ENCODE results near the gene AKAP11. TPM values are rescaled to one million over a fixed set of nuclear protein-coding genes. Genes with fewer than 3 reads are reported as not detected.

The AKAP11 gene
- total RNA-seq, 1 donor from 2014 or later: 13.0 TPM

DNA sequence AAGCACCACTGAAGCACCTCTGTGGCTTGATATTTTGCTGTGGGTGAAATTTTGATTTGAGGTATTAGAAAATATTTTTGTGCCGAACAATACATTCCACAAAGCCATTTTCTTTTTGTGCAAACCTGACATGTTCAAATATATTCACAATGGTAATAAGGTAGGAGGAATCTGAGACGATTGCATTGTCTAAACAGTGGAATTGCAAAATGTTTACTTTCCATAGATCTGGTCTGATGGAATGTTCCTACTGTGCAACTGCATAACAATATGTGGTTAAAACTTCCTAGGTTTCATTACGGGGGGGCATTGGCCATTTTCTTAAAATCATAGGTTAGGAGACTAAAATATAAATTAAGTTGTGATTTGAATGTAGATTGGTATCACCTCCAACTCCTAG is 42.7 kb upstream of the AKAP11 start:
- no peak for DNase-seq (ENCODE audit: low spot score in 2 of 2)
- no peaks in the 10 kb centered on the region for H3K27me3 ChIP-seq
- peaks cover under 1 to 16% of the 10 kb centered on the region in 2 donors for H3K36me3 ChIP-seq
- no peak for TF ChIP-seq CTCF (IDR thresholded peaks at IDR 0.05)
- no peaks in the 10 kb centered on the region for H3K4me1 ChIP-seq
- intact Hi-C loops (cut with DNase I): no loop called here
- no peak overlapping the region for H3K4me3 ChIP-seq
- no peak overlapping the region for H3K27ac ChIP-seq
- H3K9me3 ChIP-seq: no peaks in the 10 kb centered on the region

DNA sequence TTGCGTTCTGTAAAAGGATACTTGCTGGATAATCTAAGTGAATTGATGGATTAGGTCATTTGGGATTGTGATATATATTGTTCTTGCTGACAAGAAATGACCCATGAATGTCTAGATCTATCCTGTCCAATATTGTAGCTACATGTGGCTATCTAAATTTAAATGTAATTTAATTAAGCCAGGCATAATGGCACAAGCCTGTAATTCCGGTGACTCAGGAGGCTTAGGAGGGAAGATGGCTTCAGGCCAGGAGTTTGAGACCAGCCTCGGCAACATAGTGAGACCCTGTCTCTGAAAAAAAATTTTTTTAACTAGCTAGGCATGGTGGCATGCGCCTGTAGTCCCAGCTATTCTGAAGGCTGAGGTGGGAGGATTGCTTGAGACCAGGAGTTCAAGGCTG is 39.3 kb upstream of the AKAP11 start:
- DNase-seq (ENCODE audit: low spot score in 2 of 2): no peak
- intact Hi-C loops (cut with DNase I): no loop called here
- no peaks in the 10 kb centered on the region for H3K9me3 ChIP-seq
- no peak overlapping the region for H3K27ac ChIP-seq
- no peak overlapping the region for H3K4me3 ChIP-seq
- no peak for TF ChIP-seq CTCF (IDR thresholded peaks at IDR 0.05)
- peaks cover 0 to 7% of the 10 kb centered on the region in 2 donors for H3K36me3 ChIP-seq
- H3K27me3 ChIP-seq: no peaks in the 10 kb centered on the region
- H3K4me1 ChIP-seq: no peaks in the 10 kb centered on the region

GRCh38 chr13:42233726-42234125 is 38.2 kb upstream of the AKAP11 start:
- no peak for TF ChIP-seq CTCF (IDR thresholded peaks at IDR 0.05)
- Histone ChIP-seq H3K27ac (no peak overlapping the region), H3K36me3 (peaks cover 0 to 7% of the 10 kb centered on the region in 2 donors), H3K4me3 (no peak overlapping the region), H3K9me3 (no peaks in the 10 kb centered on the region), H3K27me3 (no peaks in the 10 kb centered on the region), H3K4me1 (no peaks in the 10 kb centered on the region)
- intact Hi-C loops (cut with DNase I): no loop called here
- DNase-seq (ENCODE audit: low spot score in 2 of 2): no peak

- no peak for TF ChIP-seq CTCF (IDR thresholded peaks at IDR 0.05)
- intact Hi-C loops (cut with DNase I): no loop called here
- Histone ChIP-seq H3K9me3 (no peaks in the 10 kb centered on the region), H3K27ac (no peak overlapping the region), H3K4me3 (no peak overlapping the region), H3K4me1 (no peaks in the 10 kb centered on the region), H3K27me3 (no peaks in the 10 kb centered on the region), H3K36me3 (no peaks in the 10 kb centered on the region)
- no peak for DNase-seq (ENCODE audit: low spot score in 2 of 2)
Observed at GRCh38 chr13:42239161-42239560, 32.8 kb upstream of the AKAP11 start.

DNA sequence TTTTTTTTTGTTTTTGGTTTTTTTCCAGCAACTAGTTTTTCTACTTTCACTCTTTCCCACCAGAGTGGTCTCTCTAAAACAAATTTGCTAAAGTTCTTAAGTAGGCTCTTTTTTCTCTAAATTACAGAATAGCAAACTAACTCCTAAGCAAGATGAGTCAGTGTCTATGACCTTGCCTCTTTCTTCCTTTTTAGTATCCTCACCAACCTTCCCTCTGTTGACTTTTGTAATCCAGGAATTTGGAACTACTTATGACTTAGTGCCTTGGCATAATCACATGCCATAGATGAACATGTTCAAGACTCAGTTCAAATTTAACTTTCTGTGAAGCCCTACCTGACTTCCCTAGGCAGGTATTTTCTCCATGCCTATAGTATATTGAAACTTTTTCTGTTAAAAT is 32.3 kb upstream of the AKAP11 start:
- no peaks in the 10 kb centered on the region for H3K27me3 ChIP-seq
- intact Hi-C loops (cut with DNase I): no loop called here
- H3K9me3 ChIP-seq: no peaks in the 10 kb centered on the region
- no peak overlapping the region for H3K4me3 ChIP-seq
- no peaks in the 10 kb centered on the region for H3K36me3 ChIP-seq
- no peak for DNase-seq (ENCODE audit: low spot score in 2 of 2)
- no peak for TF ChIP-seq CTCF (IDR thresholded peaks at IDR 0.05)
- no peak overlapping the region for H3K27ac ChIP-seq
- H3K4me1 ChIP-seq: no peaks in the 10 kb centered on the region

DNA sequence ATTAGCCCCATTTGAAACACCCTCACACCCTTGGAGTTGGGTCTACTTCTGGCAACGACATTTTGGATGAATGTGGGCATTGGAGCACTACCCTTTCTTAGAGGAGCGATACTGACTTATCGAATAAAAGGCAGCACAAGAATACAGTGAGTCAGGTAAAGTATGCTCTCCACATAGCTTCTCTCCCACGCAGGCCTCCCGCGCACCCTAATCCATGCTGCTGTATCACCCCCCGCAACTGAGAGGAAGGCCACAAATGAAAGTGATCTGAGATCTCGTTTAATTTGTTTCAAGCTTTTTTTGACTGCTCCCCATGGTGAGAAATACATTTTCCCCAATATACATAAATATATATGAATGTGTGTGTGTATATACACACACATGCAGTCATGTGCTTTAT is 25.4 kb upstream of the AKAP11 start:
- intact Hi-C loops (cut with DNase I): no loop called here
- TF ChIP-seq CTCF (IDR thresholded peaks at IDR 0.05): no peak

More for the DNA sequence above, 25.4 kb upstream of the AKAP11 start:
- H3K4me1 ChIP-seq: no peaks in the 10 kb centered on the region
- DNase-seq (ENCODE audit: low spot score in 2 of 2): no peak
- no peak overlapping the region for H3K27ac ChIP-seq
- no peaks in the 10 kb centered on the region for H3K27me3 ChIP-seq
- no peaks in the 10 kb centered on the region for H3K36me3 ChIP-seq
- H3K9me3 ChIP-seq: no peaks in the 10 kb centered on the region
- H3K4me3 ChIP-seq: no peak overlapping the region

All from ascending aorta (tissue), 2 donors.